ENCODE measurements around the gene PRKCE.

The PRKCE gene

DNA sequence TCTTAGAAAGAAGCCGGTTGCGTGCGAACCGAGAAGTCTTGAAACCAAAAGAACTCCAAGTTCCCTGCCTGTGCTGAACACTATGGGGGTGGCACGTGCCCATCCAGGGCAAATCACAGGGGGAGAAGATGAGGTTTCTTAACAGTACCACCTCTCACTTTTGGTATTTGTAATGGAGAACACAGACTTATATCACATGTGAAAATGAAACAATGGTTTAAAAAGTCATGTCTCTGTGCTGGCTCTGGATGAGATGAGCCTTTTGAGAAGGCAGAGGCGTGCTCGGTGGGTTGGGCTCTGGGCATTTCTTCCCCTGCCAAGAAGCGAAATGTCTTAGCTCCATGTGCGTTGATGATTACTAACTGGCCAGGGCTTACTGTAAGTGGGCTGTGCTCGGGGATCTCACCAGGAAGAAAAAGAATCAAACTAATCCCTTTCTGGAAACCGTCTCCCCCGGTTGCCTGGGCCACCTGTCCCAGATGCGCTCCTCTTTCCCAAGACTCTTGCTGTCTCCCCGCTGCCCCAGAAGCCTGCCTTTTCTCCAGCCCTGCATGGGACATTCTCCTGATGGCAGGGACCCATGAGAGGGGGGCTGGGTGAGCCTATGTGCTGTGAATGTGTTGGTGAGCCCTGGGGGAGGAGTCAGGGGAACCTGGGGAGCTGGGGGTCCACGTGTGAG is 252.9 kb downstream of the PRKCE start:
- no peak overlapping the region for H3K4me3 ChIP-seq (ENCODE audit: control insufficient read depth, low read depth, low read length)
- TF ChIP-seq CTCF (IDR thresholded peaks at IDR 0.05; ENCODE audit: control insufficient read depth, insufficient read depth, low read depth, low read length, missing control alignments) = no peak
- no peak for DNase-seq (ENCODE audit: low read depth)

GRCh38 chr2:45904946-45905631 is 253.6 kb downstream of the PRKCE start:
- DNase-seq (ENCODE audit: low read depth) = no peak
- TF ChIP-seq CTCF (IDR thresholded peaks at IDR 0.05; ENCODE audit: control insufficient read depth, insufficient read depth, low read depth, low read length, missing control alignments) = no peak
- H3K4me3 ChIP-seq (ENCODE audit: control insufficient read depth, low read depth, low read length) = no peak overlapping the region

GRCh38 chr2:45905632-45905958 is 254.1 kb downstream of the PRKCE start:
- no peak for TF ChIP-seq CTCF (IDR thresholded peaks at IDR 0.05; ENCODE audit: control insufficient read depth, insufficient read depth, low read depth, low read length, missing control alignments)
- no peak overlapping the region for H3K4me3 ChIP-seq (ENCODE audit: control insufficient read depth, low read depth, low read length)
- DNase-seq (ENCODE audit: low read depth) = no peak

GRCh38 chr2:45907592-45907991 is 256.1 kb downstream of the PRKCE start:
- H3K4me3 ChIP-seq (ENCODE audit: control insufficient read depth, low read depth, low read length) = no peak overlapping the region
- TF ChIP-seq CTCF (IDR thresholded peaks at IDR 0.05; ENCODE audit: control insufficient read depth, insufficient read depth, low read depth, low read length, missing control alignments) = no peak
- DNase-seq (ENCODE audit: low read depth) = no peak

DNA sequence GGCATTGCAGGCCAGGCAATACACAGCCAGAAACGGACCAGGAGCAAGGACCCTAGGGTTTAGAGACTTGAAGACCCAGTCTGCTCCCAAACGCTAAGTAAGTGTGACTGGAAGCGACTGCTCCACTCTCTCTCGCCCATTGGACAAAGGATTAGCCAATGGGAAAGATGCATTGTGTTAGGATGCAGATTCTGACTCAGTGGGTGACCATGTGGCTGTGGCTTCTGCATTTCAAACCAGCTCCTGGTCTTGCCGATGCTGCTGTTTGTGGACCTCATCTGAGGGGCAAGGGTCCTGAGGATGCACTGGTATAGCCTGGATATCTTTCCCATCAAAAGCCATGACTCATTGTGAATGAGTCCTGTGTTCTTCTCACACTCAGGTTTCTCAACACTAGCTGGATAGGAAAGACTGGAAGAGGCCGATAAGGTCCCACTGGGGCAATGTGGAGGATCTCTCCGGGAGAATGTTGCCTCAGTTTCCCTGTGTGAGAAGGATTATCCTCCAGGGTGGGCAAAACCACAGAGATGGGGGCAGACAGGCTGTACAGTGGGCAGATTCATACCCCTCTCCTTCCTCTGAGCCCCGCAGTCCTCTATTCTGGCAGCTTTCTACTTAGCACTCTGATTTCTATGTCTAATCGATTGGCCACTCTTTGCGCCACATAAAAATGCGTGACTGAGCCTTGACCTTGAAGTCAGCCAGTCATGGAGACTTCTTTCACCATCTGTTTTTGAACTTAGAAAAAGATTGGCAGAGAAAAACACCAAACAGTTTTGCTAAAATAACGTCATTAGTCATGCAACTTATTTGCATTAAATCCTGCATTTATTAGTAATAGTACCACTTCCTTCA is 257.1 kb downstream of the PRKCE start:
- no peak for DNase-seq (ENCODE audit: low read depth)
- no peak overlapping the region for H3K4me3 ChIP-seq (ENCODE audit: control insufficient read depth, low read depth, low read length)
- TF ChIP-seq CTCF (IDR thresholded peaks at IDR 0.05; ENCODE audit: control insufficient read depth, insufficient read depth, low read depth, low read length, missing control alignments) = no peak

GRCh38 chr2:45909171-45909565 is 257.7 kb downstream of the PRKCE start:
- H3K4me3 ChIP-seq (ENCODE audit: control insufficient read depth, low read depth, low read length) = no peak overlapping the region
- no peak for DNase-seq (ENCODE audit: low read depth)
- no peak for TF ChIP-seq CTCF (IDR thresholded peaks at IDR 0.05; ENCODE audit: control insufficient read depth, insufficient read depth, low read depth, low read length, missing control alignments)
